ENCODE results near the gene PLA2G6. TPM values are rescaled to one million over a fixed set of nuclear protein-coding genes. Genes with fewer than 3 reads are reported as not detected.

Gene PLA2G6
- total and polyA plus RNA-seq, 2 of the 8 experiments (the other 6 are each of a cell fraction or from before 2014, with no cell fraction given), result 13.2 to 21.0 TPM

GRCh38 chr22:38074181-38075104, 107.2 kb downstream of the PLA2G6 start:
- no peak overlapping the region for H4K5ac ChIP-seq (ENCODE audit: insufficient read length, low read depth, low read length)
- H3K4me1 ChIP-seq (replicated peaks in 1 of 4; ENCODE audit: control insufficient read depth in 3 of 4, insufficient read depth in 4 of 4, low read length in 3 of 4), result no peaks in the 10 kb centered on the region
- no peak overlapping the region for H3K56ac ChIP-seq (replicated peaks; ENCODE audit: insufficient read length, low read depth, low read length)
- no peaks in the 10 kb centered on the region for H3K23me2 ChIP-seq (ENCODE audit: low read depth, low read length)
- 76% methylated on average over 42 of the region's 47 CpGs; no CpG with 5 or more reads in 1 of the 2 experiments for WGBS, 2 experiments (ENCODE audit: extremely low coverage in 1 of 2, insufficient coverage in 1 of 2, insufficient read length in 1 of 2, insufficient replicate concordance in 2 of 2, low coverage in 1 of 2, low lambda C conversion rate in 2 of 2, missing lambda C conversion rate in 1 of 2)
- no peak overlapping the region for H2BK5ac ChIP-seq (ENCODE audit: low read depth, low read length)
- ChIA-PET CTCF (ENCODE audit: partially characterized antibody) (interaction anchor here (0.5 to 12.5 kb wide), 27 partner anchors 9 to 543 kb away, joined by 3 to 264 read pairs (median 4); partner anchors contain the start of genes PICK1 and SLC16A8), POLR2A (ENCODE audit: partially characterized antibody) (interaction anchor here (0.8 to 1.8 kb wide), 7 partner anchors 10 to 129 kb away, joined by 3 to 6 read pairs (median 3); partner anchors contain the start of genes PICK1 and SLC16A8)
- no peak overlapping the region for H3K4ac ChIP-seq (replicated peaks; ENCODE audit: insufficient read length, low read depth, low read length)
- H3K23ac ChIP-seq (ENCODE audit: insufficient read length), result no peak overlapping the region
- FAIRE-seq (no peak), DNase-seq (ENCODE audit: low read depth in 1 of 2, low spot score in 2 of 2) (peak in 1 of 2 experiments; percentile 87)
- no peak overlapping the region for H4K8ac ChIP-seq (ENCODE audit: extremely low read depth, insufficient read depth, low read length)
- peaks cover 3 to 13% (median 8%) of the 10 kb centered on the region in 4 experiments; a peak in 7 of 8 replicates for H3K36me3 ChIP-seq (ENCODE audit: control insufficient read depth in 2 of 4, insufficient read depth in 4 of 4, low read length in 3 of 4)
- no peak overlapping the region for H3K14ac ChIP-seq (ENCODE audit: insufficient read length)
- H4K20me1 ChIP-seq (replicated peaks in 1 of 2; ENCODE audit: control insufficient read depth in 1 of 2, insufficient read depth in 2 of 2, low read length in 2 of 2), result peaks cover 0 to 5% of the 10 kb centered on the region in 2 experiments
- H3K9me3 ChIP-seq (ENCODE audit: insufficient read depth in 2 of 2, low read depth in 1 of 2, low read length in 1 of 2), result no peaks in the 10 kb centered on the region
- no peak overlapping the region for H3K4me3 ChIP-seq (ENCODE audit: extremely low read depth in 1 of 4, insufficient read depth in 2 of 4, low read depth in 3 of 4, low read length in 4 of 4)
- no peak overlapping the region for H2AFZ ChIP-seq (ENCODE audit: low read length)
- no peaks in the 10 kb centered on the region for H3K79me1 ChIP-seq (ENCODE audit: low read depth, low read length)
- H4K91ac ChIP-seq (replicated peaks; ENCODE audit: insufficient read length, low read length), result no peak overlapping the region
- no peak overlapping the region for H2BK20ac ChIP-seq (ENCODE audit: low read length)
- no peak overlapping the region for H2BK15ac ChIP-seq (ENCODE audit: low read length)
- no peak overlapping the region for H3K27ac ChIP-seq (ENCODE audit: low read depth, low read length)
- no peak overlapping the region for H3K4me2 ChIP-seq (ENCODE audit: insufficient read depth in 1 of 2, low read depth in 2 of 2, low read length in 2 of 2)
- H3K18ac ChIP-seq (ENCODE audit: extremely low read depth, low read length), result no peak overlapping the region
- H2AK5ac ChIP-seq (ENCODE audit: low read depth, low read length), result no peak overlapping the region
- H3K9ac ChIP-seq (replicated peaks in 1 of 4; ENCODE audit: extremely low read depth in 1 of 4, low read depth in 3 of 4, low read length in 3 of 4), result no peak overlapping the region
- peaks cover 0 to 3% (median 0%) of the 10 kb centered on the region in 4 experiments; a peak in 1 of 7 replicates for H3K27me3 ChIP-seq (replicated peaks in 1 of 4; ENCODE audit: control insufficient read depth in 3 of 4, extremely low read depth in 1 of 4, insufficient read depth in 3 of 4, low read length in 3 of 4)
- no peak overlapping the region for H2BK120ac ChIP-seq (replicated peaks; ENCODE audit: low read depth, low read length)
- H3K79me2 ChIP-seq (ENCODE audit: control insufficient read depth in 1 of 2, insufficient read depth in 2 of 2, low read length in 2 of 2), result no peaks in the 10 kb centered on the region
- no peak overlapping the region for H2BK12ac ChIP-seq (ENCODE audit: low read depth, low read length)
- TF ChIP-seq KDM1A (IDR thresholded peaks at IDR 0.05; ENCODE audit: borderline replicate concordance, low read length) (0 out of 2 replicates have a peak, but pooled peaks have one; percentile 16), RAD21 (IDR thresholded peaks at IDR 0.05 in 1 of 2, conservative IDR thresholded peaks at IDR 0.05 in 1 of 2; ENCODE audit: low read depth in 2 of 2, low read length in 2 of 2) (peak; percentile 70 to 79), EP300 (IDR thresholded peaks at IDR 0.05; ENCODE audit: borderline replicate concordance in 1 of 2, low read depth in 2 of 2, low read length in 2 of 2) (no peak), POLR2AphosphoS5 (IDR thresholded peaks at IDR 0.05; ENCODE audit: low read depth, low read length) (no peak), GABPA (IDR thresholded peaks at IDR 0.05; ENCODE audit: borderline replicate concordance, insufficient read depth, low read length) (peak; percentile 26; the same call in 1 of the 2 replicates), YY1 (IDR thresholded peaks at IDR 0.05; ENCODE audit: low read depth, low read length) (peak; percentile 55; the same call in 1 of the 2 replicates), TCF12 (IDR thresholded peaks at IDR 0.05; ENCODE audit: low read depth, low read length) (no peak)
